GM18873 (cell line): ENCODE data around the gene RAMAC.
A peak's percentile ranks its signal among the peaks of the same experiment; 100 is the strongest.
"Not testable (repeated sequence)": the region's sequence is repeated elsewhere in the genome, so short reads cannot be mapped to it uniquely, and the experiment has no call there.

Experiments
- ATAC-seq: cut with Tn5 transposase; IDR thresholded peaks from one replicate; pipeline ENCODE4 v1.9.1; 2021; ENCODE audit warnings: mild to moderate bottlenecking, moderate library complexity, moderate number of reproducible peaks; ENCODE audit not compliant: unreplicated experiment, low FRiP score

The RAMAC gene

GRCh38 chr15:83011271-83012075 lies 25.5 kb downstream of the RAMAC start, which contains the start of gene C15orf40:
TSS of gene C15orf40 (minus strand) at chr15:83011639. CDS start at chr15:83011607, 32 bp downstream.
- peak; percentile 82 for ATAC-seq

- ATAC-seq, result no peak
Measured at GRCh38 chr15:83012076-83012426, 26.0 kb downstream of the RAMAC start.

GRCh38 chr15:83012636-83013035 lies 26.6 kb downstream of the RAMAC start:
- ATAC-seq, result no peak

GRCh38 chr15:83014205-83014653 lies 28.2 kb downstream of the RAMAC start:
- no peak for ATAC-seq

- ATAC-seq, result no peak
Measured at GRCh38 chr15:83015361-83015760, 29.4 kb downstream of the RAMAC start.

- no peak for ATAC-seq
Measured at GRCh38 chr15:83016906-83017305, 30.9 kb downstream of the RAMAC start.

- ATAC-seq, result no peak
Measured at GRCh38 chr15:83018436-83018835, 32.4 kb downstream of the RAMAC start.

- no peak for ATAC-seq
Measured at GRCh38 chr15:83030021-83030420, 44.0 kb downstream of the RAMAC start.

- ATAC-seq, result not testable (repeated sequence)
Measured at GRCh38 chr15:83031234-83031633, 45.2 kb downstream of the RAMAC start.

- no peak for ATAC-seq
Measured at GRCh38 chr15:83036253-83036652, 50.2 kb downstream of the RAMAC start.

GRCh38 chr15:83039206-83039605 lies 53.2 kb downstream of the RAMAC start:
- no peak for ATAC-seq
